Posterior cingulate gyrus (tissue), 11 donors: Measurements from ENCODE around the gene SEMA3C.

ENCODE experiments used
- DNase-seq, 10 donors: peaks; one replicate each; pipeline versions ENCODE4 v3.0.0 to v3.0.0-alpha.2; 2020 to 2021; ENCODE audit warnings: mixed read lengths in 3 of 10
- intact Hi-C: fragments of 100-400 bp; cut with DNase I; formaldehyde crosslinking; loops from one replicate; pipeline ENCODE4 v1.15.1; 2023

Gene SEMA3C

GRCh38 chr7:80764132-80764531 is 154.7 kb downstream of the SEMA3C start:
- intact Hi-C loops, result no loop called here
- DNase-seq, result no peak

GRCh38 chr7:80763704-80764103 is 155.1 kb downstream of the SEMA3C start:
- DNase-seq, result no peak
- intact Hi-C loops, result no loop called here

GRCh38 chr7:80763289-80763688 is 155.6 kb downstream of the SEMA3C start:
- no peak for DNase-seq
- intact Hi-C loops, result no loop called here

GRCh38 chr7:80760292-80760691 is 158.6 kb downstream of the SEMA3C start:
- intact Hi-C loops, result no loop called here
- DNase-seq, result no peak

GRCh38 chr7:80752954-80753690 is 165.7 kb downstream of the SEMA3C start:
- no peak for DNase-seq

GRCh38 chr7:80749270-80749669 is 169.6 kb downstream of the SEMA3C start:
- no peak for DNase-seq
- intact Hi-C loops, result no loop called here

More at GRCh38 chr7:80752954-80753690, 165.7 kb downstream of the SEMA3C start:
- intact Hi-C loops, result no loop called here

GRCh38 chr7:80748363-80749042 is 170.3 kb downstream of the SEMA3C start:
- intact Hi-C loops, result no loop called here
- no peak for DNase-seq

GRCh38 chr7:80740778-80741545 is 177.9 kb downstream of the SEMA3C start:
- no peak for DNase-seq
- intact Hi-C loops, result no loop called here

GRCh38 chr7:80736371-80737125 is 182.3 kb downstream of the SEMA3C start:
- intact Hi-C loops, result no loop called here

GRCh38 chr7:80735330-80735729 is 183.5 kb downstream of the SEMA3C start:
- intact Hi-C loops, result no loop called here
- DNase-seq, result peak in 1 of 10 donors; percentile 45

More at GRCh38 chr7:80736371-80737125, 182.3 kb downstream of the SEMA3C start:
- no peak for DNase-seq

GRCh38 chr7:80734011-80734410 is 184.8 kb downstream of the SEMA3C start:
- intact Hi-C loops, result no loop called here
- no peak for DNase-seq

- intact Hi-C loops, result no loop called here
- no peak for DNase-seq
Observed at GRCh38 chr7:80733333-80733915, 185.4 kb downstream of the SEMA3C start.

- DNase-seq, result no peak
Observed at GRCh38 chr7:80732630-80733029, 186.2 kb downstream of the SEMA3C start.

GRCh38 chr7:80731281-80731680 is 187.6 kb downstream of the SEMA3C start:
- intact Hi-C loops, result no loop called here
- no peak for DNase-seq

More at GRCh38 chr7:80732630-80733029, 186.2 kb downstream of the SEMA3C start:
- intact Hi-C loops, result no loop called here

GRCh38 chr7:80729591-80730320 is 189.1 kb downstream of the SEMA3C start:
- intact Hi-C loops, result no loop called here
- no peak for DNase-seq

- no peak for DNase-seq
- intact Hi-C loops, result no loop called here
Observed at GRCh38 chr7:80726666-80727065, 192.2 kb downstream of the SEMA3C start.

GRCh38 chr7:80725181-80725611 is 193.7 kb downstream of the SEMA3C start:
- intact Hi-C loops, result no loop called here
- DNase-seq, result no peak

- intact Hi-C loops, result no loop called here
- DNase-seq, result no peak
Observed at GRCh38 chr7:80724249-80724871, 194.5 kb downstream of the SEMA3C start.

- intact Hi-C loops, result no loop called here
- DNase-seq, result peak in 3 of 10 donors; percentile 29 to 84 (median 62)
Observed at GRCh38 chr7:80722616-80723195, 196.1 kb downstream of the SEMA3C start.
